Neutrophil (primary cell): Measurements from ENCODE around the gene PDRG1.

Experiments
- H3K27ac ChIP-seq: fragments of 200-600 bp; sonication (generic); 2 replicates; pipeline ENCODE4 v1.5.1; 2016; ENCODE audit warnings: mild to moderate bottlenecking, moderate library complexity
- H3K27me3 ChIP-seq: fragments of 200-600 bp; sonication (generic); 2 replicates; pipeline ENCODE4 v1.6.0; 2016; ENCODE audit warnings: mild to moderate bottlenecking
- H3K36me3 ChIP-seq: fragments of 200-600 bp; sonication (generic); 2 replicates; pipeline ENCODE4 v1.5.1; 2017
- H3K4me1 ChIP-seq, 2 experiments: fragments of 200-600 bp in 1 of 2; sonication (generic) in 1 of 2; 1 replicate in 1 of 2; 2 replicates in 1 of 2; pipeline versions ENCODE4 v1.5.1 to v1.6.1; 2013 to 2016; ENCODE audit warnings: low read depth in 1 of 2, low read length in 1 of 2, mild to moderate bottlenecking in 1 of 2, moderate library complexity in 1 of 2; ENCODE audit not compliant: control insufficient read depth in 1 of 2, insufficient read depth in 1 of 2
- H3K4me3 ChIP-seq, 2 experiments: fragments of 200-600 bp in 1 of 2; sonication (generic) in 1 of 2; 1 replicate in 1 of 2; 2 replicates in 1 of 2; pipeline ENCODE4 v1.5.1; 2013 to 2016; ENCODE audit warnings: low read depth in 1 of 2, low read length in 1 of 2, mild to moderate bottlenecking in 1 of 2, moderate library complexity in 1 of 2
- H3K9me3 ChIP-seq: fragments of 200-600 bp; sonication (generic); 2 replicates; pipeline ENCODE4 v1.5.1; 2016
- TF ChIP-seq, protein P1 (sequence below): fragments of 200-600 bp; sonication (generic); IDR thresholded peaks from 2 replicates; pipeline ENCODE4 v1.5.1; 2016; ENCODE audit warnings: antibody characterized with exemption

PDRG1 gene

DNA sequence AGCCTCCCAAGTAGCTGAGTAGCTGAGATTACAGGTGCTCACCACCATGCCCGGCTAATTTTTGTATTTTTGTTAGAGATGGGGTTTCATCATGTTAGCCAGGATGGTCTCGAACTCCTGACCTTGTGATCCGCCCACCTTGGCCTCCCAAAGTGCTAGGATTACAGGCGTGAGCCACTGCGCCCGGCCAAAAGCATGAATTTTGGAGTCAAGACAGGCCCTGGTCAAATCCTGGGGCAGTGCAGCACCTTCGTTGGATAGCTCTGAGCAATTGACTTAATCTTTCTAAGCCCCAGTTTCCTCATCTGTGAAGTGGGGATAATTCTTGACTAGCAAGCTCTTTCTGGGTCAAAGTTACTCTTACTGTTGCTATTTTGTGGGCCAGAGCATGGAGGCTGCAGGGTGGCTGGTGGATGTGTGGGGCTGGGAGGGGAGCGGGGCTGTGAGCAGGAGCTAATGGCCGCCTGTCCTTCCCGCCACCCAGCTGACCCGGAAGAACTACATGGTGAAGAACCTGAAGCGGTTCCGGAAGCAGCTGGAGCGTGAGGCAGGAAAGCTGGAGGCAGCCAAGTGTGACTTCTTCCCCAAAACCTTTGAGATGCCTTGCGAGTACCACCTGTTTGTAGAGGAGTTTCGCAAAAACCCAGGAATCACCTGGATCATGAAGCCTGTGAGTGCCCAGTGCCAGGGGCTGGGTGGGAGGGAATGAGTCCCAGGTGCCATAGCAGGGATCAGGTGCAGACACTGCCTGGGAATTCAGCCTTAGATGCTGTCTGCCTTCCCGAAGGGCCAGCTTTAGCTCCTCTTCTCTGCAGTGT lies 42.4 kb downstream of the PDRG1 start:
- no peaks in the 10 kb centered on the region for H3K27me3 ChIP-seq
- TF ChIP-seq, protein P1, sequence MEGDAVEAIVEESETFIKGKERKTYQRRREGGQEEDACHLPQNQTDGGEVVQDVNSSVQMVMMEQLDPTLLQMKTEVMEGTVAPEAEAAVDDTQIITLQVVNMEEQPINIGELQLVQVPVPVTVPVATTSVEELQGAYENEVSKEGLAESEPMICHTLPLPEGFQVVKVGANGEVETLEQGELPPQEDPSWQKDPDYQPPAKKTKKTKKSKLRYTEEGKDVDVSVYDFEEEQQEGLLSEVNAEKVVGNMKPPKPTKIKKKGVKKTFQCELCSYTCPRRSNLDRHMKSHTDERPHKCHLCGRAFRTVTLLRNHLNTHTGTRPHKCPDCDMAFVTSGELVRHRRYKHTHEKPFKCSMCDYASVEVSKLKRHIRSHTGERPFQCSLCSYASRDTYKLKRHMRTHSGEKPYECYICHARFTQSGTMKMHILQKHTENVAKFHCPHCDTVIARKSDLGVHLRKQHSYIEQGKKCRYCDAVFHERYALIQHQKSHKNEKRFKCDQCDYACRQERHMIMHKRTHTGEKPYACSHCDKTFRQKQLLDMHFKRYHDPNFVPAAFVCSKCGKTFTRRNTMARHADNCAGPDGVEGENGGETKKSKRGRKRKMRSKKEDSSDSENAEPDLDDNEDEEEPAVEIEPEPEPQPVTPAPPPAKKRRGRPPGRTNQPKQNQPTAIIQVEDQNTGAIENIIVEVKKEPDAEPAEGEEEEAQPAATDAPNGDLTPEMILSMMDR, result no peak
- H3K36me3 ChIP-seq, result no peaks in the 10 kb centered on the region
- no peak overlapping the region for H3K4me3 ChIP-seq
- H3K4me1 ChIP-seq, result no peaks in the 10 kb centered on the region
- no peak overlapping the region for H3K27ac ChIP-seq
- H3K9me3 ChIP-seq, result no peaks in the 10 kb centered on the region

DNA sequence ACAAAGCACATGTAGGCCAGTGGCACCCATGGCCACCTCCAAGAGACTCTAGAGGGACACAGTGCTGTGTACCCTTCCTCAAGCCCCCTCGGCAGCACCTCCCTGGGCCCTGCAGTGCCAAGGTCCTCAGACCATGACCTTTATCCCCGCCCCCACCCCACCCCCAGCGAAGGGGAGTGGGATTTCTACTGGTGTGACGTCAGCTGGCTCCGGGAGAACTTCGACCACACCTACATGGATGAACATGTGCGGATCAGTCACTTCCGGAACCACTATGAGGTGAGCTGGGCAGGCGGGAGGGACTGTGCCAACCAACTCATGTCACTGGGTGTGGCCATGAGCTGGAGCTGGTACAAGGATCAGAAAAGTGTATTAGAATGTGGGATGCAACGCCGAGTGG lies 43.4 kb downstream of the PDRG1 start:
- TF ChIP-seq, protein P1, result no peak
- Histone ChIP-seq H3K9me3 (no peaks in the 10 kb centered on the region), H3K4me1 (no peaks in the 10 kb centered on the region), H3K36me3 (no peaks in the 10 kb centered on the region), H3K4me3 (no peak overlapping the region), H3K27ac (no peak overlapping the region), H3K27me3 (no peaks in the 10 kb centered on the region)

DNA sequence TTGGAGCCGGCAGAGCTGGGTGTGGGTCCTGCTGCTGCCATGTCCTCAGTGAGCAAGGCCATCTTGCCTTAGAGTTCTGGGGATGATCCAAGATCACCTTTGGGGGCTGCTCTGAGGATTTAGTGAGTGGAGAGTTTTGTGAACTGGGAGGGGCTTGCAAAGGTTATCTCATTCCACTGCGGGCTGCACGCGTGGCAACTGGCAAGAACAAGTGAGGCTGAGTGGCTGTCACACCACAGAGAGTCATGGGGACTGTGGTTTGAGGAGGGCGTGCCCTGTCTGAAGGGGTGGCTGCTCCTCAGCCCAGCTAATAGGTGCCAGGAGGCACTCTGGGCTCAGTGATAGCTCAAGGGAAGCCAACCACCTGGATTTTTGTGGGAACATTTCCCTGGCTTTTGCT lies 43.8 kb downstream of the PDRG1 start:
- Histone ChIP-seq H3K4me3 (no peak overlapping the region), H3K36me3 (no peaks in the 10 kb centered on the region), H3K27me3 (no peaks in the 10 kb centered on the region), H3K9me3 (no peaks in the 10 kb centered on the region), H3K4me1 (no peaks in the 10 kb centered on the region), H3K27ac (no peak overlapping the region)
- TF ChIP-seq, protein P1, result no peak

DNA sequence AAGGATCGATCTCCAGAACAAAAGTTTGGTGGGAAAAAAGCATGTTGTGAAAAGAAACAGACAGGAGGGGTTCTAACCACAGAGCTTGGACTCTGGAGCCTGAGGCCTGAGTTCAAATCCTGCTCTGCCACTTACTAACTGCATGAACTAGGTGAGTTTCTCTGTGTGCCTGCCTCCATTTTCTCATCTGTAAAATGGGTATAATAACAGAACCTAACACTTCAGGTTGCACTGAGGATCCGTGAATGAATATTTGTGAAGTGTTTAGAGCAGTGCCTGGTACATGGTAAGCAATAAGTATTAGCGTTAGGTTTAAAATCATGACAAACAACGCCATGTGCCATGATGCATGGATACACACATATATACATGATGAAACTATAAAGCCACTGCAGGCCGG lies 44.8 kb downstream of the PDRG1 start:
- Histone ChIP-seq H3K27ac (no peak overlapping the region), H3K9me3 (no peaks in the 10 kb centered on the region), H3K4me3 (no peak overlapping the region), H3K4me1 (no peaks in the 10 kb centered on the region), H3K36me3 (no peaks in the 10 kb centered on the region), H3K27me3 (no peaks in the 10 kb centered on the region)
- TF ChIP-seq, protein P1, result no peak

DNA sequence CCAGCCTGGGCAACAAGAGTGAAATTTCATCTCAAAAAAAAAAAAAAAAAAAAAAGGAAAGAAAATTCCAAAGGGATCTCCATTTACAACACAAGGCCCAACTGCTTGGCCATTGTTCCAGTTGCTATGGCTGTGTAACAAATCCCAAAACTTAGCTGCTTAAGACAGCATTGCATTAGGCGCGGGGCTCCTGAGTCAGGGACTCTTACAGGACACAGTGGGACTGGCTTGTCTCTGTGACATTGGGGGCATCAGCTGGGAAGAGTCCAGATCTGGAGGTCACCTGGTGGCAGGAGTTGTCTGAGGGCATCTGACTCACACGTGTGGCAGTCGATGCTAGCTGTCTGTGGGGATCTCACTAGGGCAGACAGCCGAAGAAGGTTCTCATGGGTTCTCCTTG lies 45.8 kb downstream of the PDRG1 start:
- Histone ChIP-seq H3K4me1 (no peaks in the 10 kb centered on the region), H3K27me3 (no peaks in the 10 kb centered on the region), H3K36me3 (no peaks in the 10 kb centered on the region), H3K9me3 (no peaks in the 10 kb centered on the region), H3K4me3 (no peak overlapping the region), H3K27ac (no peak overlapping the region)
- TF ChIP-seq, protein P1, result no peak
